Neural cell (in vitro differentiated cells): ENCODE data around the gene GMPPB. TPM values are rescaled to one million over a fixed set of nuclear protein-coding genes. Genes with fewer than 3 reads are reported as not detected.

ENCODE experiments used
- H2AFZ ChIP-seq: fragments of 200-600, 300-800 bp; sonication (generic), shearing (Covaris generic); 2 replicates; pipeline ENCODE4 v1.6.0; 2014; ENCODE audit warnings: low read depth, mild to moderate bottlenecking, antibody characterized with exemption, low read length, moderate library complexity
- H3F3A ChIP-seq: fragments of 200-600 bp; shearing (Covaris generic); 2 replicates; pipeline ENCODE4 v1.6.1; 2016; ENCODE audit warnings: mild to moderate bottlenecking, moderate library complexity, mixed read lengths, antibody characterized with exemption, low read length; ENCODE audit not compliant: insufficient read depth, poor library complexity, severe bottlenecking
- H3K27ac ChIP-seq: fragments of 200-600, 300-800 bp; sonication (generic), shearing (Covaris generic); 2 replicates; pipeline ENCODE4 v1.5.1; 2014; ENCODE audit warnings: mild to moderate bottlenecking, low read length, moderate library complexity
- H3K27me3 ChIP-seq: fragments of 300-800, 200-600 bp; sonication (generic), shearing (Covaris generic); 2 replicates; pipeline ENCODE4 v1.6.0; 2014; ENCODE audit warnings: mild to moderate bottlenecking, low read depth, low read length, moderate library complexity; ENCODE audit not compliant: insufficient read depth
- H3K36me3 ChIP-seq: fragments of 300-800, 200-600 bp; sonication (generic), shearing (Covaris generic); 2 replicates; pipeline ENCODE4 v1.5.1; 2014; ENCODE audit warnings: mild to moderate bottlenecking, antibody characterized with exemption, low read length, moderate library complexity; ENCODE audit not compliant: insufficient read depth
- H3K4me2 ChIP-seq: fragments of 300-800, 200-600 bp; sonication (generic), shearing (Covaris generic); 2 replicates; pipeline ENCODE4 v1.6.0; 2014; ENCODE audit warnings: mild to moderate bottlenecking, low read length
- H3K4me3 ChIP-seq: fragments of 300-800, 200-600 bp; sonication (generic), shearing (Covaris generic); 2 replicates; pipeline ENCODE4 v1.5.1; 2014; ENCODE audit warnings: mild to moderate bottlenecking, low read length, moderate library complexity
- H3K79me2 ChIP-seq: fragments of 200-600 bp; shearing (Covaris generic); replicated peaks from 2 replicates; pipeline ENCODE4 v1.6.0; 2014; ENCODE audit warnings: mild to moderate bottlenecking, low read length, moderate library complexity; ENCODE audit not compliant: insufficient read depth
- H3K9ac ChIP-seq: fragments of 300-800, 200-600 bp; sonication (generic), shearing (Covaris generic); 2 replicates; pipeline ENCODE4 v1.6.1; 2016; ENCODE audit warnings: mild to moderate bottlenecking, low read length, mixed read lengths
- H3K9me2 ChIP-seq: fragments of 200-600 bp; shearing (Covaris generic); 2 replicates; pipeline ENCODE4 v1.6.1; 2016; ENCODE audit warnings: mild to moderate bottlenecking, low read length, mixed read lengths; ENCODE audit not compliant: insufficient read depth
- H3K9me3 ChIP-seq: fragments of 200-600, 300-800 bp; sonication (generic), shearing (Covaris generic); 2 replicates; pipeline ENCODE4 v1.6.1; 2016; ENCODE audit warnings: mild to moderate bottlenecking, mixed run types, low read length, moderate library complexity, mixed read lengths
- H4K20me1 ChIP-seq: fragments of 200-600 bp; shearing (Covaris generic); 2 replicates; pipeline ENCODE4 v1.6.1; 2016; ENCODE audit warnings: mild to moderate bottlenecking, mixed run types; ENCODE audit not compliant: insufficient read depth
- EP300 ChIP-seq: fragments of 450-650 bp; conservative IDR thresholded peaks from 2 replicates; pipeline ENCODE4 v1.6.1; 2014; ENCODE audit warnings: antibody characterized with exemption, mild to moderate bottlenecking, moderate library complexity; ENCODE audit not compliant: poor library complexity, severe bottlenecking
- EZH2 ChIP-seq: fragments of 200-600, 300-800 bp; shearing (Covaris generic), sonication (generic); IDR thresholded peaks from 2 replicates; pipeline ENCODE4 v1.6.1; 2014; ENCODE audit warnings: antibody characterized with exemption, low read length, borderline replicate concordance, mild to moderate bottlenecking; ENCODE audit not compliant: insufficient read depth, poor library complexity, severe bottlenecking
- MXI1 ChIP-seq: fragments of 450-650 bp; conservative IDR thresholded peaks from 2 replicates; pipeline ENCODE4 v1.6.1; 2014; ENCODE audit warnings: antibody characterized with exemption, mild to moderate bottlenecking; ENCODE audit not compliant: poor library complexity, severe bottlenecking
- POLR2AphosphoS5 ChIP-seq: IDR thresholded peaks from 2 replicates; pipeline ENCODE4 v1.6.1; 2012
- RAD21 ChIP-seq: fragments of 450-650 bp; conservative IDR thresholded peaks from 2 replicates; pipeline ENCODE4 v1.6.1; 2014; ENCODE audit warnings: antibody characterized with exemption, mild to moderate bottlenecking, moderate library complexity
- SMC3 ChIP-seq: fragments of 450-650 bp; conservative IDR thresholded peaks from 2 replicates; pipeline ENCODE4 v1.6.1; 2014; ENCODE audit warnings: antibody characterized with exemption, mild to moderate bottlenecking, moderate library complexity; ENCODE audit not compliant: poor library complexity
- TAF1 ChIP-seq: IDR thresholded peaks from 2 replicates; pipeline ENCODE4 v1.6.1; 2012; ENCODE audit warnings: low read depth
- polyA plus RNA-seq: library from polyadenylated mRNA; depleted of rRNA; stranded (reverse); fragments of >200 nt; gene quantifications from 2 replicates; pipeline ENCODE4 v1.2.3, GENCODE V29; 2014
- TF ChIP-seq, protein P1 (sequence below): IDR thresholded peaks from 2 replicates; pipeline ENCODE4 v1.6.1; 2012; ENCODE audit warnings: borderline replicate concordance
- TF ChIP-seq, protein P2 (sequence below): fragments of 450-650 bp; IDR thresholded peaks from 2 replicates; pipeline ENCODE4 v1.5.1; 2014; ENCODE audit warnings: antibody characterized with exemption, mild to moderate bottlenecking, moderate library complexity; ENCODE audit not compliant: poor library complexity, severe bottlenecking

GMPPB gene
- polyA plus RNA-seq, 1 donor from 2014 or later, result 20.8 TPM

DNA sequence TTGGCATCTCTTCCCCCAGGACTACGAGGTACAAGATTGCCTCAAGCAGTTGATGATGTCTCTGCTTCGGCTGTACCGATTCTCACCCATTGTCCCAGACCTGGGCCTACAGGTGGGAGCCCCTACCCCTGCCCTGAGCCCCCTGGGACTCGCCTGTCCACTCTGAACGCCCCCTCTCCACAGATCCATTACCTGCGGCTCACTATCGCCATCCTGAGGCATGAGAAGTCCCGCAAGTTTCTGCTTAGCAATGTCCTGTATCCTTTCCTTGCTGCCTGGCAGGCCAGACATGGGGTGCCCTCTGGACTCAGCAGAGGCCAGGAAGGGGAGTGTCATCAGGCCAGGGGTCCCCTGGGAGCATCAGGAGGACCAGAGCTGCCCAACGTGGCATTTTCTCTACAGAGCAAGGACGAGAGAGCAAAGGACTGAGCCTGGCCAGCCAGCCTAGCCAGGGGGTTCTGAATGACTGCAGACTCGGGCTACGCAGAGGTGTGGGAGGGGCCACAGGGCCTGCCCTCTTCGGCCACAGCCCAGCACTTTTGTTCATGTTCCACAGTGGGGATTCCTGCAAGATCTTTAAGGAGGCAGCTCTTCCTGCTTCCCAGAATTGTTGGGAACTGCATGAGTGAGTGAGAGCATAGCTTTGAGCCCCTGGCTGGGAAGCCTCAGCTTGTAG, 23.2 kb downstream of the GMPPB start:
- H3K27me3 ChIP-seq, result no peaks in the 10 kb centered on the region

DNA sequence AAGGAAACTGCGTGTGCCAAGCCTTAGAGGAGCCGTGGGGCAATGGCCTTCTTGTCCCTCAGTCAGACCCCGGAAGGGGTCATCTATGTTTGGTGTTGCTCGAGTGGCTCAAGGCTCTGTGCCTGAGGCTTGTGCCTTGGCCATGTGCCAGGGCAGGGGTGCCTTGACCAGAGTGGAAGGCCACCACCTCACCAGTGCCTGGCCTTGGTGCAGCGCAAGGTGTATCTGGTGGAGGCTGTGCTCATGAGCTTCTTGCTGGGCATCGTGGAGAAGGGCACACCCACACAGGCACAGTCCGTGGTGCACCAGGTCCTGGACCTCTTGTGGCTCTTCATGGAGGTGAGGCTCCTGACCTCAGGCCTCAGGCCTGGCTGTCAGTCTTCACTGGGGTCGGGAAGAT, 23.7 kb downstream of the GMPPB start:
- Histone ChIP-seq H2AFZ (no peak overlapping the region), H3K9ac (no peak overlapping the region), H3K9me3 (no peaks in the 10 kb centered on the region), H4K20me1 (no peaks in the 10 kb centered on the region), H3K4me2 (no peak overlapping the region), H3K4me3 (no peak overlapping the region), H3K36me3 (no peaks in the 10 kb centered on the region), H3K9me2 (no peaks in the 10 kb centered on the region), H3F3A (no peaks in the 10 kb centered on the region), H3K27me3 (no peaks in the 10 kb centered on the region), H3K27ac (no peak overlapping the region), H3K79me2 (no peaks in the 10 kb centered on the region)
- TF ChIP-seq EZH2 (no peak), POLR2AphosphoS5 (no peak), RAD21 (no peak), EP300 (no peak), MXI1 (no peak), SMC3 (no peak), TAF1 (no peak)
- TF ChIP-seq, protein P1, sequence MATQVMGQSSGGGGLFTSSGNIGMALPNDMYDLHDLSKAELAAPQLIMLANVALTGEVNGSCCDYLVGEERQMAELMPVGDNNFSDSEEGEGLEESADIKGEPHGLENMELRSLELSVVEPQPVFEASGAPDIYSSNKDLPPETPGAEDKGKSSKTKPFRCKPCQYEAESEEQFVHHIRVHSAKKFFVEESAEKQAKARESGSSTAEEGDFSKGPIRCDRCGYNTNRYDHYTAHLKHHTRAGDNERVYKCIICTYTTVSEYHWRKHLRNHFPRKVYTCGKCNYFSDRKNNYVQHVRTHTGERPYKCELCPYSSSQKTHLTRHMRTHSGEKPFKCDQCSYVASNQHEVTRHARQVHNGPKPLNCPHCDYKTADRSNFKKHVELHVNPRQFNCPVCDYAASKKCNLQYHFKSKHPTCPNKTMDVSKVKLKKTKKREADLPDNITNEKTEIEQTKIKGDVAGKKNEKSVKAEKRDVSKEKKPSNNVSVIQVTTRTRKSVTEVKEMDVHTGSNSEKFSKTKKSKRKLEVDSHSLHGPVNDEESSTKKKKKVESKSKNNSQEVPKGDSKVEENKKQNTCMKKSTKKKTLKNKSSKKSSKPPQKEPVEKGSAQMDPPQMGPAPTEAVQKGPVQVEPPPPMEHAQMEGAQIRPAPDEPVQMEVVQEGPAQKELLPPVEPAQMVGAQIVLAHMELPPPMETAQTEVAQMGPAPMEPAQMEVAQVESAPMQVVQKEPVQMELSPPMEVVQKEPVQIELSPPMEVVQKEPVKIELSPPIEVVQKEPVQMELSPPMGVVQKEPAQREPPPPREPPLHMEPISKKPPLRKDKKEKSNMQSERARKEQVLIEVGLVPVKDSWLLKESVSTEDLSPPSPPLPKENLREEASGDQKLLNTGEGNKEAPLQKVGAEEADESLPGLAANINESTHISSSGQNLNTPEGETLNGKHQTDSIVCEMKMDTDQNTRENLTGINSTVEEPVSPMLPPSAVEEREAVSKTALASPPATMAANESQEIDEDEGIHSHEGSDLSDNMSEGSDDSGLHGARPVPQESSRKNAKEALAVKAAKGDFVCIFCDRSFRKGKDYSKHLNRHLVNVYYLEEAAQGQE, result no peak
- TF ChIP-seq, protein P2, sequence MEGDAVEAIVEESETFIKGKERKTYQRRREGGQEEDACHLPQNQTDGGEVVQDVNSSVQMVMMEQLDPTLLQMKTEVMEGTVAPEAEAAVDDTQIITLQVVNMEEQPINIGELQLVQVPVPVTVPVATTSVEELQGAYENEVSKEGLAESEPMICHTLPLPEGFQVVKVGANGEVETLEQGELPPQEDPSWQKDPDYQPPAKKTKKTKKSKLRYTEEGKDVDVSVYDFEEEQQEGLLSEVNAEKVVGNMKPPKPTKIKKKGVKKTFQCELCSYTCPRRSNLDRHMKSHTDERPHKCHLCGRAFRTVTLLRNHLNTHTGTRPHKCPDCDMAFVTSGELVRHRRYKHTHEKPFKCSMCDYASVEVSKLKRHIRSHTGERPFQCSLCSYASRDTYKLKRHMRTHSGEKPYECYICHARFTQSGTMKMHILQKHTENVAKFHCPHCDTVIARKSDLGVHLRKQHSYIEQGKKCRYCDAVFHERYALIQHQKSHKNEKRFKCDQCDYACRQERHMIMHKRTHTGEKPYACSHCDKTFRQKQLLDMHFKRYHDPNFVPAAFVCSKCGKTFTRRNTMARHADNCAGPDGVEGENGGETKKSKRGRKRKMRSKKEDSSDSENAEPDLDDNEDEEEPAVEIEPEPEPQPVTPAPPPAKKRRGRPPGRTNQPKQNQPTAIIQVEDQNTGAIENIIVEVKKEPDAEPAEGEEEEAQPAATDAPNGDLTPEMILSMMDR, result no peak

More for the DNA sequence above, 23.2 kb downstream of the GMPPB start:
- Histone ChIP-seq H3K79me2 (no peaks in the 10 kb centered on the region), H3K9me3 (no peaks in the 10 kb centered on the region), H2AFZ (no peak overlapping the region), H3K36me3 (no peaks in the 10 kb centered on the region), H4K20me1 (no peaks in the 10 kb centered on the region), H3K4me3 (no peak overlapping the region), H3K4me2 (no peak overlapping the region), H3K27ac (no peak overlapping the region), H3K9me2 (no peaks in the 10 kb centered on the region), H3K9ac (no peak overlapping the region), H3F3A (no peaks in the 10 kb centered on the region)
- TF ChIP-seq EZH2 (no peak), MXI1 (no peak)
